Measurements from ENCODE around the gene CTXND1.

DNA sequence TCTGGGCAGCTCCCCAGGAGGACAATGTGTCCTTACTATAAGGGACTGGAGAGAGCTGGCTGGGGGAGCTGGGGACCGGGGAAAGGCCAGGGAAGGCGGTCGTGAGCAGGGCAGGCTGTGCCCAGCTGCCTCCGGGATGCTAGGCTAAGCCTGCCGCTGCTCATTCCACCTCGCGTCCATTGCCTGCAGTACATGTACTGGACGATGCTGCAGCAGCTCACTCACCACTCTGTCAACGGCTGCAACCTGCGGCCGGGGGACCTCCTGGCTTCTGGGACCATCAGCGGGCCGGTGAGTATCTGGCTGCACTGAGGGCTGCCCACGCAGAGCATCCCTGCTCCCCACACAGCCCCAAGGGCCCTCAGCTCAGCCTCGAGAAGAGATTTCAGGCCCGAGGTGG lies 72.1 kb downstream of the CTXND1 start:
- TF ChIP-seq POLR2A (IDR thresholded peaks at IDR 0.05): no peak
- TF ChIP-seq, protein P1, sequence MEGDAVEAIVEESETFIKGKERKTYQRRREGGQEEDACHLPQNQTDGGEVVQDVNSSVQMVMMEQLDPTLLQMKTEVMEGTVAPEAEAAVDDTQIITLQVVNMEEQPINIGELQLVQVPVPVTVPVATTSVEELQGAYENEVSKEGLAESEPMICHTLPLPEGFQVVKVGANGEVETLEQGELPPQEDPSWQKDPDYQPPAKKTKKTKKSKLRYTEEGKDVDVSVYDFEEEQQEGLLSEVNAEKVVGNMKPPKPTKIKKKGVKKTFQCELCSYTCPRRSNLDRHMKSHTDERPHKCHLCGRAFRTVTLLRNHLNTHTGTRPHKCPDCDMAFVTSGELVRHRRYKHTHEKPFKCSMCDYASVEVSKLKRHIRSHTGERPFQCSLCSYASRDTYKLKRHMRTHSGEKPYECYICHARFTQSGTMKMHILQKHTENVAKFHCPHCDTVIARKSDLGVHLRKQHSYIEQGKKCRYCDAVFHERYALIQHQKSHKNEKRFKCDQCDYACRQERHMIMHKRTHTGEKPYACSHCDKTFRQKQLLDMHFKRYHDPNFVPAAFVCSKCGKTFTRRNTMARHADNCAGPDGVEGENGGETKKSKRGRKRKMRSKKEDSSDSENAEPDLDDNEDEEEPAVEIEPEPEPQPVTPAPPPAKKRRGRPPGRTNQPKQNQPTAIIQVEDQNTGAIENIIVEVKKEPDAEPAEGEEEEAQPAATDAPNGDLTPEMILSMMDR (IDR thresholded peaks at IDR 0.05): no peak

All from right lobe of liver (tissue), 4 donors.